Measurements from ENCODE around the gene HIVEP3. TPM values are rescaled to one million over a fixed set of nuclear protein-coding genes. Genes with fewer than 3 reads are reported as not detected.

Gene HIVEP3
- total RNA-seq, 1 experiment from 2014 or later = 1.4 TPM

DNA sequence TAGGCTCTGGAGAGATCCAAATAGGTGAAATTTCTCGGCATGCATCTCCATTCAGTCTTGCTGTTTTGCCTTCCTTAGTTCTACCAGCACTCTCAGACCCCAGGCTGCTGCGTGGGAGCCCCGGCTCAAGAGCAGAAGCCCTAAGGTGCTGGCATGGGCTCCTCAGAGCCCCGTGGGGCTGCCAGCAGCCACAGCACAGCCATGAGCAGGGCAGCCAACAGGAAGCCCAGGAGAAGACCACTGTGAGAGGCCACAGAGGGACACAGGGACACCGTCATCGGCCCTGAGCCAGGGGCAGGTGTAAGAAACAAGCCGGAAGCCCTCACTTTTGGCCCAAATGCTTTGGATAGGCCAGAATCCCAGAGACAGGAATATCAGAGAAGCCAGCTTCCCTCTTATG is 66.6 kb downstream of the HIVEP3 start:
- H3K27me3 Mint-ChIP-seq (ENCODE audit: low read depth) = peaks cover 5% of the 10 kb centered on the region
- Histone ChIP-seq H4K8ac (replicated peaks; ENCODE audit: insufficient read length, low read depth, low read length) (no peak overlapping the region), H2BK12ac (ENCODE audit: insufficient read length, low read depth, low read length) (no peak overlapping the region), H3K56ac (ENCODE audit: insufficient read length, low read depth, low read length) (no peak overlapping the region), H3T11ph (ENCODE audit: low read length) (no peak overlapping the region), H3K14ac (ENCODE audit: insufficient read depth, low read length) (no peak overlapping the region; the same call in 1 of the 2 replicates), H3K4ac (ENCODE audit: low read depth, low read length) (no peak overlapping the region), H2AK5ac (ENCODE audit: insufficient read length, low read length) (no peak overlapping the region), H3K18ac (ENCODE audit: insufficient read length, low read depth, low read length) (no peak overlapping the region), H4K5ac (ENCODE audit: insufficient read length, low read depth, low read length) (no peak overlapping the region), H2BK20ac (ENCODE audit: low read depth, low read length, poor library complexity, severe bottlenecking) (no peak overlapping the region), H3K79me1 (ENCODE audit: insufficient read depth, low read depth, low read length, poor library complexity, severe bottlenecking) (no peaks in the 10 kb centered on the region), H4K91ac (ENCODE audit: insufficient read length, low read depth, low read length) (no peak overlapping the region), H3K23ac (ENCODE audit: insufficient read length, low read depth, low read length) (no peak overlapping the region), H3K9ac (ENCODE audit: extremely low read depth, insufficient read length, low read length) (no peak overlapping the region), H3K23me2 (ENCODE audit: insufficient read length, low read depth, low read length, poor library complexity, severe bottlenecking) (no peaks in the 10 kb centered on the region), H3K27me3 (ENCODE audit: insufficient read depth, low read length) (no peaks in the 10 kb centered on the region), H3K9me3 (ENCODE audit: control insufficient read depth, low read depth, low read length) (no peaks in the 10 kb centered on the region), H4K20me1 (ENCODE audit: control insufficient read depth, insufficient read depth, insufficient read length) (no peaks in the 10 kb centered on the region), H3K79me2 (ENCODE audit: insufficient read depth, low read length) (no peaks in the 10 kb centered on the region), H2AFZ (ENCODE audit: low read length) (no peak overlapping the region), H2BK120ac (ENCODE audit: low read depth, low read length, poor library complexity, severe bottlenecking) (no peak overlapping the region), H2BK15ac (ENCODE audit: low read depth, low read length) (no peak overlapping the region), H3K4me2 (ENCODE audit: insufficient read depth, insufficient read length, low read length) (no peak overlapping the region), H3K27ac (ENCODE audit: insufficient read length, low read depth, low read length) (no peak overlapping the region), H3K4me1 (ENCODE audit: insufficient read depth, low read length) (peaks cover 4% of the 10 kb centered on the region; the same call in 1 of the 2 replicates), H2BK5ac (ENCODE audit: insufficient read length, low read length) (no peak overlapping the region)
- WGBS (ENCODE audit: extremely low coverage, insufficient read length, low lambda C conversion rate) = no CpG with 5 or more reads among the region's 7 CpGs
- no peaks in the 10 kb centered on the region for H3K9me3 Mint-ChIP-seq
- no peak overlapping the region for H3K4me3 Mint-ChIP-seq
- TF ChIP-seq, protein P1, sequence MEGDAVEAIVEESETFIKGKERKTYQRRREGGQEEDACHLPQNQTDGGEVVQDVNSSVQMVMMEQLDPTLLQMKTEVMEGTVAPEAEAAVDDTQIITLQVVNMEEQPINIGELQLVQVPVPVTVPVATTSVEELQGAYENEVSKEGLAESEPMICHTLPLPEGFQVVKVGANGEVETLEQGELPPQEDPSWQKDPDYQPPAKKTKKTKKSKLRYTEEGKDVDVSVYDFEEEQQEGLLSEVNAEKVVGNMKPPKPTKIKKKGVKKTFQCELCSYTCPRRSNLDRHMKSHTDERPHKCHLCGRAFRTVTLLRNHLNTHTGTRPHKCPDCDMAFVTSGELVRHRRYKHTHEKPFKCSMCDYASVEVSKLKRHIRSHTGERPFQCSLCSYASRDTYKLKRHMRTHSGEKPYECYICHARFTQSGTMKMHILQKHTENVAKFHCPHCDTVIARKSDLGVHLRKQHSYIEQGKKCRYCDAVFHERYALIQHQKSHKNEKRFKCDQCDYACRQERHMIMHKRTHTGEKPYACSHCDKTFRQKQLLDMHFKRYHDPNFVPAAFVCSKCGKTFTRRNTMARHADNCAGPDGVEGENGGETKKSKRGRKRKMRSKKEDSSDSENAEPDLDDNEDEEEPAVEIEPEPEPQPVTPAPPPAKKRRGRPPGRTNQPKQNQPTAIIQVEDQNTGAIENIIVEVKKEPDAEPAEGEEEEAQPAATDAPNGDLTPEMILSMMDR (conservative IDR thresholded peaks at IDR 0.05) = no peak
- no peaks in the 10 kb centered on the region for H3K36me3 Mint-ChIP-seq (ENCODE audit: insufficient read depth in 1 of 3, low read depth in 3 of 3)
- H3K4me1 Mint-ChIP-seq = peaks cover 4% of the 10 kb centered on the region in 2 experiments
- DNase-seq = no peak
- no peak overlapping the region; a peak in 1 of 7 replicates for H3K27ac Mint-ChIP-seq

Data from H9 (cell line).